NCI-H2029 treated with DMSO at 0.1 percent for 48 hours (cell line): Measurements from ENCODE around the gene KLF1.
"Not testable (repeated sequence)": the region's sequence is repeated elsewhere in the genome, so short reads cannot be mapped to it uniquely, and the experiment has no call there.

Experiments used
- DNase-seq: peaks from one replicate; lab custom pipeline; 2025; lab: John Stamatoyannopoulos, UW

Gene KLF1

GRCh38 chr19:12867120-12868099, 19.6 kb downstream of the KLF1 start:
- DNase-seq, result peak; percentile 79

GRCh38 chr19:12866416-12867119, 20.4 kb downstream of the KLF1 start:
- no peak for DNase-seq

- DNase-seq, result no peak
These were observed 21.1 kb downstream of the KLF1 start for GRCh38 chr19:12865746-12866415.

GRCh38 chr19:12864721-12865715, 22.0 kb downstream of the KLF1 start:
- peak; percentile 66 for DNase-seq

GRCh38 chr19:12864143-12864542, 22.9 kb downstream of the KLF1 start:
- DNase-seq, result no peak

- no peak for DNase-seq
These were observed 27.5 kb downstream of the KLF1 start for GRCh38 chr19:12859546-12859945.

GRCh38 chr19:12858041-12858928, 28.7 kb downstream of the KLF1 start:
- no peak for DNase-seq

GRCh38 chr19:12856653-12857052, 30.3 kb downstream of the KLF1 start:
- no peak for DNase-seq

- peak; percentile 16 for DNase-seq
These were observed 39.6 kb downstream of the KLF1 start for GRCh38 chr19:12847159-12848139.

GRCh38 chr19:12846613-12847012, 40.4 kb downstream of the KLF1 start:
- DNase-seq, result not testable (repeated sequence)

- DNase-seq, result no peak
These were observed 42.8 kb downstream of the KLF1 start for GRCh38 chr19:12843999-12844732.

GRCh38 chr19:12843328-12843727, 43.7 kb downstream of the KLF1 start:
- no peak for DNase-seq

GRCh38 chr19:12842511-12842910, 44.5 kb downstream of the KLF1 start:
- DNase-seq, result no peak

- peak; percentile 54 for DNase-seq
These were observed 45.9 kb downstream of the KLF1 start for GRCh38 chr19:12841094-12841493.

GRCh38 chr19:12840091-12841079, 46.6 kb downstream of the KLF1 start:
- DNase-seq, result peak; percentile 89

GRCh38 chr19:12838886-12839756, 47.9 kb downstream of the KLF1 start:
- peak; percentile 7 for DNase-seq
